ENCODE measurements around the gene PTRH2. TPM values are rescaled to one million over a fixed set of nuclear protein-coding genes. Genes with fewer than 3 reads are reported as not detected.
"Not testable (repeated sequence)": the region's sequence is repeated elsewhere in the genome, so short reads cannot be mapped to it uniquely, and the experiment has no call there.

PTRH2 gene
- total and polyA plus RNA-seq, 2 of the 8 experiments (the other 6 are each of a cell fraction or from before 2014, with no cell fraction given): 39.4 to 43.2 TPM

- TF ChIP-seq NANOG (IDR thresholded peaks at IDR 0.05; ENCODE audit: insufficient read depth, low read depth, low read length, poor library complexity, severe bottlenecking): no peak
- no peak for TF ChIP-seq TBP (IDR thresholded peaks at IDR 0.05; ENCODE audit: low read depth, low read length)
- TF ChIP-seq BCL11A (IDR thresholded peaks at IDR 0.05; ENCODE audit: low read depth in 2 of 2, low read length in 2 of 2): no peak
Observed at GRCh38 chr17:59666235-59666634, 41.0 kb downstream of the PTRH2 start (continued).

- H3K27ac ChIP-seq (ENCODE audit: low read depth, low read length); H3K14ac ChIP-seq (ENCODE audit: insufficient read length); H4K20me1 ChIP-seq (replicated peaks in 1 of 2; ENCODE audit: control insufficient read depth in 1 of 2, insufficient read depth in 2 of 2, low read length in 2 of 2); H2BK20ac ChIP-seq (ENCODE audit: low read length); H2BK12ac ChIP-seq (ENCODE audit: low read depth, low read length); H3K18ac ChIP-seq (ENCODE audit: extremely low read depth, low read length); DNase-seq (ENCODE audit: low read depth in 1 of 2, low spot score in 2 of 2); H4K8ac ChIP-seq (ENCODE audit: extremely low read depth, insufficient read depth, low read length); H3K79me2 ChIP-seq (ENCODE audit: control insufficient read depth in 1 of 2, insufficient read depth in 2 of 2, low read length in 2 of 2); H2BK5ac ChIP-seq (ENCODE audit: low read depth, low read length); H3K4me3 ChIP-seq (ENCODE audit: extremely low read depth in 1 of 4, insufficient read depth in 2 of 4, low read depth in 3 of 4, low read length in 4 of 4); H2AK5ac ChIP-seq (ENCODE audit: low read depth, low read length); H3K27me3 ChIP-seq (replicated peaks in 1 of 4; ENCODE audit: control insufficient read depth in 3 of 4, extremely low read depth in 1 of 4, insufficient read depth in 3 of 4, low read length in 3 of 4); CTCF ChIA-PET (ENCODE audit: partially characterized antibody); H3K9me3 ChIP-seq (ENCODE audit: insufficient read depth in 2 of 2, low read depth in 1 of 2, low read length in 1 of 2); H2AFZ ChIP-seq (ENCODE audit: low read length); H3K4me1 ChIP-seq (replicated peaks in 1 of 4; ENCODE audit: control insufficient read depth in 3 of 4, insufficient read depth in 4 of 4, low read length in 3 of 4); H3K9ac ChIP-seq (replicated peaks in 1 of 4; ENCODE audit: extremely low read depth in 1 of 4, low read depth in 3 of 4, low read length in 3 of 4); H3K56ac ChIP-seq (replicated peaks; ENCODE audit: insufficient read length, low read depth, low read length); H4K5ac ChIP-seq (ENCODE audit: insufficient read length, low read depth, low read length); POLR2A ChIA-PET (ENCODE audit: partially characterized antibody); H3K23ac ChIP-seq (ENCODE audit: insufficient read length); H3K4me2 ChIP-seq (ENCODE audit: insufficient read depth in 1 of 2, low read depth in 2 of 2, low read length in 2 of 2); FAIRE-seq; H3K4ac ChIP-seq (replicated peaks; ENCODE audit: insufficient read length, low read depth, low read length); H2BK120ac ChIP-seq (replicated peaks; ENCODE audit: low read depth, low read length); H3K23me2 ChIP-seq (ENCODE audit: low read depth, low read length); H4K91ac ChIP-seq (replicated peaks; ENCODE audit: insufficient read length, low read length); H3K79me1 ChIP-seq (ENCODE audit: low read depth, low read length); H2BK15ac ChIP-seq (ENCODE audit: low read length): not testable (repeated sequence)
- peaks cover 15 to 70% (median 53%) of the 10 kb centered on the region in 4 experiments for H3K36me3 ChIP-seq (ENCODE audit: control insufficient read depth in 2 of 4, insufficient read depth in 4 of 4, low read length in 3 of 4)
- WGBS, 2 experiments (ENCODE audit: extremely low coverage in 1 of 2, insufficient coverage in 1 of 2, insufficient read length in 1 of 2, insufficient replicate concordance in 2 of 2, low coverage in 1 of 2, low lambda C conversion rate in 2 of 2, missing lambda C conversion rate in 1 of 2): 93% methylated on average over 7 of the region's 7 CpGs; no CpG with 5 or more reads in 1 of the 2 experiments
Observed at GRCh38 chr17:59656624-59657023, 50.6 kb downstream of the PTRH2 start.

All from H1 (cell line).